GM18861 (cell line): ENCODE data around the gene SLC11A1.

ENCODE experiments used
- ATAC-seq: cut with Tn5 transposase; IDR thresholded peaks from one replicate; pipeline ENCODE4 v1.9.1; 2021; ENCODE audit not compliant: unreplicated experiment

The SLC11A1 gene

GRCh38 chr2:218432676-218433365, 50.7 kb downstream of the SLC11A1 start:
- no peak for ATAC-seq

GRCh38 chr2:218434456-218434855, 52.4 kb downstream of the SLC11A1 start:
- ATAC-seq: no peak

- ATAC-seq: no peak
Observed at GRCh38 chr2:218435003-218435982, 53.2 kb downstream of the SLC11A1 start.

GRCh38 chr2:218436992-218437391, 54.9 kb downstream of the SLC11A1 start:
- ATAC-seq: no peak

GRCh38 chr2:218437969-218438368, 55.9 kb downstream of the SLC11A1 start:
- no peak for ATAC-seq

GRCh38 chr2:218438596-218438995, 56.5 kb downstream of the SLC11A1 start:
- ATAC-seq: no peak

- ATAC-seq: no peak
Observed at GRCh38 chr2:218444692-218445357, 62.8 kb downstream of the SLC11A1 start.

GRCh38 chr2:218445602-218446001, 63.5 kb downstream of the SLC11A1 start:
- ATAC-seq: no peak
